GM12864 (cell line): ENCODE results near the gene PPP1R9A.

Source experiments
- DNase-seq: peaks from one replicate; pipeline ENCODE4 v3.0.0-alpha.2; 2011; ENCODE audit warnings: low read depth
- H3K4me3 ChIP-seq: 2 replicates; pipeline ENCODE4 v1.5.1; 2011; ENCODE audit warnings: mild to moderate bottlenecking, low read depth, low read length, control low read depth
- CTCF ChIP-seq: IDR thresholded peaks from 2 replicates; pipeline ENCODE4 v1.5.1; 2011; ENCODE audit warnings: low read depth, mild to moderate bottlenecking, moderate library complexity, low read length, control low read depth, inconsistent platforms; ENCODE audit errors: missing control alignments

The PPP1R9A gene

DNA sequence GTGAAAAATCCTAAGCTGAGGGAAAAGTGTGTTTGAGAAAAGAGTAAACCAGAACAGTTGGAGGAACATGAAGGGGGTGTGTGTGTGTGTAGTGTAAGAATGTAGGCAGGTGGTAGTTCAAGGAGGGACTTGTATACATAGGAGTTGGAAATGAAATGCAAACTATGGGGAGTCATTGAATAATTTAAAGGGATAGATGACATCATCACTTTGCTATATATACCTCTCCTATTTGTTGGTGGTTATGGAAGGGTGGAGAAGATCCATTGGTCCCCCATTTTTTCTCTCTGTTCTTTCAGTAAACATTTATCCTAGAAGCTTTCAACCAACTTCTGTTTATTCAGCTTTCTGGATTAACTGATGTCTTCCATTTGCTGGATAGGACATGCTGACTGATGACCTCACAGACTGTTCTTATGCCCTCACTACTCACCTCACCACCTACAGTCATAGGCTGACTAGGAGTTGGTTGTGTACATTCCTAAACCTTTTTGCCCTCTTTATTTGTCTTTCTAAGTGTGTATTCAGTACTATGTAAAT lies 20.8 kb downstream of the PPP1R9A start:
- no peak for DNase-seq
- TF ChIP-seq CTCF, result no peak
- H3K4me3 ChIP-seq, result no peak overlapping the region

DNA sequence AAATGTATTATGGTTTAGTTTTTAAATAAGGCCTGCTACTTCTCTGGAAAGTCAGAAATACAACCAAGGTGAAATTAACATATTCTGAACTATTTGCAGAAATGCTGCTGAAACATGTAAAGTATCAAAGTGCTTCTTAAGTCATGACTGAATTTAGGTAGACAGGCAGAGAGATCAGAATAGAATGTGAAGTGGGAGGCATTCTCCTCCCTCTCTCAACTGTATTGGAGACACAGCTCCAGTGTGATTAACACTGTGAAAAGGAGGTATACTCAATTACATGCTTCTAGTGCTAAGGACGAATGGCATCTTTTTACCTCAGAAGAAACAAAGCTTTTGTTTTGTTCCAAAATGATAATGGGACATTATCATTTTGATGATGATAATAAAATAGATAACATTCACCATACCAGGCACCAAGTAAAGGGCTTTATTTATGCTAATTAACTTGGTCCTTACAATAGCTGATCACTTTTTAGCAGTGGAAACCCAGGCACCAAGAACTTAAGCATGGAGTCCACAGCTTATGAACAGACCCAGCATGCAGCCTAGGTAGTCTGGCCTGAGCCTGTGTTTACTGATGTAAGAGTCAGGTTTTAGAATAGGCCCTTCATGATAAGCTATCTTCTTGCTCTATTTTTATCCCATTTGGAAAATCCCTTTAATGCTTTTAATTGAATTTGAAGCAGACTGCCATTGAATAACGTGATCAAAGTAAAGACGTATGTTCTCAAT lies 26.0 kb downstream of the PPP1R9A start:
- DNase-seq, result no peak
- H3K4me3 ChIP-seq, result no peak overlapping the region
- TF ChIP-seq CTCF, result no peak

DNA sequence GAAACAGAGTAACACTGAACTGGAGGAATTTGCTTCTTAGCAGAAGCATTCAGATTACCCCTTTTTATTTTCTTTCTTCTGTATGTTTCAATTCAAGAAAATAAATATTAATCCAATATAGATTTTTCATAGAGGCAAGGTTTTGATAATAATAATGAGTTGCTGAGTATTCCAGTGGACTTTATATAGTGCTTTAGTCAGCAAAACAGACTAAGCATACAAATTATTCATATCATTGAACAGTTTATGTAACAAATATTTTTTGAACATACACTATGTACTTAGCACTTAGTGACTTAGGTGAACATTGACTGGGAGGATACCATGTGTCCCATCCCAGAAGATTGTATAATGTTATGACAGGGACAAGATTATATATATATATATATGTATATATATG lies 32.0 kb downstream of the PPP1R9A start:
- TF ChIP-seq CTCF, result no peak
- no peak for DNase-seq

GRCh38 chr7:94940241-94940640 lies 32.8 kb downstream of the PPP1R9A start:
- no peak for TF ChIP-seq CTCF
- H3K4me3 ChIP-seq, result no peak overlapping the region
- DNase-seq, result no peak

More for the DNA sequence above, 32.0 kb downstream of the PPP1R9A start:
- H3K4me3 ChIP-seq, result no peak overlapping the region

GRCh38 chr7:94941844-94942632 lies 34.6 kb downstream of the PPP1R9A start:
- H3K4me3 ChIP-seq, result no peak overlapping the region
- DNase-seq, result no peak

GRCh38 chr7:94943134-94943533 lies 35.7 kb downstream of the PPP1R9A start:
- TF ChIP-seq CTCF, result no peak
- no peak overlapping the region for H3K4me3 ChIP-seq
- no peak for DNase-seq

More at GRCh38 chr7:94941844-94942632, 34.6 kb downstream of the PPP1R9A start:
- no peak for TF ChIP-seq CTCF

GRCh38 chr7:94949532-94949931 lies 42.1 kb downstream of the PPP1R9A start:
- no peak for TF ChIP-seq CTCF
- no peak overlapping the region for H3K4me3 ChIP-seq
- DNase-seq, result no peak
